Kidney (tissue), 14 donors: ENCODE results near the gene PKN1. TPM values are rescaled to one million over a fixed set of nuclear protein-coding genes. Genes with fewer than 3 reads are reported as not detected.
"Not testable (repeated sequence)": the region's sequence is repeated elsewhere in the genome, so short reads cannot be mapped to it uniquely, and the experiment has no call there.

ENCODE experiments used
- DNase-seq, 5 donors: peaks; one replicate each; pipeline ENCODE4 v3.0.0-alpha.2; 2013 to 2020
- FAIRE-seq: peaks from 2 replicates; lab custom pipeline; 2012; peaks lifted over from hg19 to GRCh38; lab: Jason Lieb, UNC
- H3K27ac ChIP-seq, 2 donors: one replicate each; pipeline ENCODE4 v1.7.0; 2013; ENCODE audit warnings: low read depth in 2 of 2, low read length in 2 of 2, inconsistent platforms in 1 of 2
- H3K27me3 ChIP-seq: one replicate; pipeline ENCODE4 v1.7.1; 2013; ENCODE audit warnings: low read length, inconsistent platforms; ENCODE audit not compliant: control insufficient read depth, insufficient read depth
- H3K36me3 ChIP-seq, 3 donors: one replicate each; pipeline versions ENCODE4 v1.7.0 to v1.7.1; 2013; ENCODE audit warnings: low read length in 3 of 3, control low read depth in 1 of 3, inconsistent platforms in 1 of 3; ENCODE audit not compliant: insufficient read depth in 3 of 3, control insufficient read depth in 2 of 3
- H3K4me1 ChIP-seq, 3 donors: one replicate each; pipeline versions ENCODE4 v1.7.0 to v1.7.1; 2013; ENCODE audit warnings: low read length in 3 of 3, inconsistent platforms in 1 of 3, low read depth in 1 of 3; ENCODE audit not compliant: control insufficient read depth in 2 of 3, insufficient read depth in 2 of 3
- H3K4me3 ChIP-seq, 3 donors: one replicate each; pipeline versions ENCODE4 v1.7.0 to v1.8.1; 2013; ENCODE audit warnings: low read length in 3 of 3, control low read depth in 1 of 3, inconsistent platforms in 1 of 3
- H3K9ac ChIP-seq, 3 donors: one replicate each; pipeline versions ENCODE4 v1.7.0 to v1.7.1; 2013; ENCODE audit warnings: low read length in 3 of 3, control low read depth in 1 of 3, inconsistent platforms in 1 of 3
- H3K9me3 ChIP-seq, 3 donors: one replicate each; pipeline versions ENCODE4 v1.7.0 to v1.7.1; 2013; ENCODE audit warnings: low read length in 3 of 3, control low read depth in 1 of 3, inconsistent platforms in 1 of 3; ENCODE audit not compliant: control insufficient read depth in 2 of 3, insufficient read depth in 1 of 3
- CTCF ChIP-seq: IDR thresholded peaks from 3 replicates; pipeline ENCODE4 v1.5.1; 2012; ENCODE audit warnings: mild to moderate bottlenecking, moderate library complexity, borderline replicate concordance; ENCODE audit not compliant: insufficient read depth; ENCODE audit errors: extremely low read depth
- intact Hi-C: fragments of 100-400 bp; cut with DNase I; formaldehyde crosslinking; loops from one replicate; pipeline ENCODE4 v1.11.1; 2022
- polyA plus RNA-seq: library from polyadenylated mRNA; stranded (reverse); fragments of 350-450 nt; fragmentation: Illumina TruSeq; extraction: RNeasy Lipid Tissue Mini Kit (QIAGEN cat#74804); gene quantifications from one replicate; pipeline ENCODE4 v1.2.3, GENCODE V29; 2014; ENCODE audit warnings: low read depth, low replicate concordance; ENCODE audit not compliant: insufficient read depth
- total RNA-seq: library from RNA; stranded (reverse); fragmentation: NEBNext Ultra II Directional; extraction: Animal tissue kit (Norgen Biotek cat#: 25700); gene quantifications from one replicate; pipeline ENCODE4 v1.2.1, GENCODE V29; 2021
- donor health status: control.
- donor health status: control.
- donor health status: control.
- donor health status: control.
- donor health status: control.
- donor health status: DM: yes; HTN: yes; CAD: no.
- donor health status: Normal renal cell carcinoma (clear cell type).

The PKN1 gene
- total and polyA plus RNA-seq, 2 donors from 2014 or later = 67.7 to 103 TPM

DNA sequence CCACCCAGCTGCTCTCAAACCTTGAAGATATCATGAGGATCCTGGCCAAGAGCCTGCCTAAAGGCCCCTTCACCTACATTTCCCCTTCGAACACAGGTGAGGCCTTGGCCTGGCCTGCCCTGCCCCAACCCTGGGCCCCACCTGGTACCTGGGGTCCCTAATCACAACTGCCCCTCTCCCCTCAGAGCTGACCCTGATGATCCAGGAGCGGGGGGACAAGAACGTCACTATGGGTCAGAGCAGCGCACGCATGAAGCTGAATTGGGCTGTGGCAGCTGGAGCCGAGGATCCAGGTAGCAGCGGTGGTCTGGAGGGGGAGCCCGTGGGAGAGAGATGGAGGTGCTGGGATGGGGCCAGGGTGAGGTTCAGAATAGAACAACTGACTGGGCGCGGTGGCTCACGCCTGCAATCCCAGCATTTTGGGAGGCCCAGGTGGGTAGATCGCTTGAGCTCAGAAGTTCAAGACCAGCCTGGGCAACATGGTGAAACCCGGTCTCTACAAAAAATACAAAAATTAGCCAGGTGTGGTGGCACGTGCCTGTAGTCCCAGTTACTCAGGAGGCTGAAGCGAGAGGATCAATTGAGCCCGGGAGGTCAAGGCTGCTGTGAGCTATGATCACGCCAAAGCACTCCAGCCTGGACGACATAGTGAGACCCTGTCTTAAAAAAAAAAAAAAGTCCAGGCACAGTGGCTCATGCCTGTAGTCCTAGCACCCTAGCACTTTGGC is 31.5 kb upstream of the PKN1 start:
- H3K36me3 ChIP-seq = peaks cover 0 to 5% (median 3%) of the 10 kb centered on the region in 3 donors
- H3K9me3 ChIP-seq = no peaks in the 10 kb centered on the region
- H3K27ac ChIP-seq = no peak overlapping the region
- H3K4me1 ChIP-seq = peaks cover 0 to 3% (median 0%) of the 10 kb centered on the region in 3 donors
- H3K9ac ChIP-seq = no peak overlapping the region
- TF ChIP-seq CTCF = no peak
- intact Hi-C loops = no loop called here
- H3K4me3 ChIP-seq = no peak overlapping the region
- DNase-seq = peak in 1 of 5 donors; percentile 61
- no peaks in the 10 kb centered on the region for H3K27me3 ChIP-seq
- FAIRE-seq = no peak

- intact Hi-C loops = no loop called here
- TF ChIP-seq CTCF = no peak
- Histone ChIP-seq H3K9ac (no peak overlapping the region), H3K27me3 (no peaks in the 10 kb centered on the region), H3K27ac (no peak overlapping the region), H3K4me1 (peaks cover 0 to 3% (median 0%) of the 10 kb centered on the region in 3 donors), H3K36me3 (peaks cover 0 to 5% (median 3%) of the 10 kb centered on the region in 3 donors), H3K4me3 (no peak overlapping the region), H3K9me3 (no peaks in the 10 kb centered on the region)
- DNase-seq (peak in 1 of 5 donors; percentile 55), FAIRE-seq (no peak)
These were observed 30.6 kb upstream of the PKN1 start for GRCh38 chr19:14402332-14403144.

- H3K4me3 ChIP-seq, H3K4me1 ChIP-seq, intact Hi-C loops, H3K36me3 ChIP-seq, DNase-seq, H3K27ac ChIP-seq, FAIRE-seq, H3K9me3 ChIP-seq, H3K9ac ChIP-seq, H3K27me3 ChIP-seq: not testable (repeated sequence)
These were observed 29.8 kb upstream of the PKN1 start for GRCh38 chr19:14403145-14403930.
